Erythroblast (primary cell): ENCODE measurements around the gene NAAA.

Source experiments
- GATA1 ChIP-seq: IDR thresholded peaks from 2 replicates; pipeline ENCODE4 v1.6.1; 2011; ENCODE audit warnings: low read depth, mild to moderate bottlenecking, control low read depth, low read length, moderate library complexity
- POLR2A ChIP-seq: IDR thresholded peaks from 2 replicates; pipeline ENCODE4 v1.6.1; 2011; ENCODE audit warnings: mild to moderate bottlenecking, low read length

DNA sequence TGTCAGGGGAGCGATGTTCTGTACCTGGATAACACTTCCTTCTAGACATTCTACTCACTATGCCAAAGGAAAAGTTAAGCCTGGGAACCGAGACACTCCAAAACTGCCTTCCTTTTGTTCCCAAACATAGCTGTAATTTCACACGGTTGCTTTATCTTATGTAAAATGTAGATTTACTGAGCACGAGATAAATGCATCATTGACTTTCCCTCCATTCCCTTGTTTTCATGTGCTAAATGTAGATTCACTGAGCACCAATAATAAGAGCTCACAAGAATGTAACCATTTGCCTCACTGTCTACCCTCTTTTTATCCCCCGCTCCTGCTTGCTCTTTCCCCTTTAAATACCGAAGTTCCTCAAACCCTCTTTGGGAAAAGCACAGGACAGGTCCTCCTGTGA, 27.8 kb downstream of the NAAA start:
- TF ChIP-seq POLR2A (no peak), GATA1 (no peak)
